ENCODE measurements around the gene IL1B. TPM values are rescaled to one million over a fixed set of nuclear protein-coding genes. Genes with fewer than 3 reads are reported as not detected.
A peak's percentile ranks its signal among the peaks of the same experiment; 100 is the strongest.

IL1B gene
- total RNA-seq, 4 donors from 2014 or later = 0.22 to 2.7 (median 0.39) TPM; not detected in 1

- 76 to 85% methylated on average over 4 of the region's 4 CpGs for WGBS, 2 donors
- DNase-seq (ENCODE audit: low spot score in 2 of 2) = no peak
- no peaks in the 10 kb centered on the region for H3K9me3 ChIP-seq
- H3K4me3 ChIP-seq = no peak overlapping the region
- no peak overlapping the region for H3K27ac ChIP-seq
- no peak for TF ChIP-seq POLR2A (IDR thresholded peaks at IDR 0.05)
- TF ChIP-seq CTCF (IDR thresholded peaks at IDR 0.05) = no peak
- TF ChIP-seq EP300 (IDR thresholded peaks at IDR 0.05) = no peak
- no peaks in the 10 kb centered on the region for H3K36me3 ChIP-seq
- H3K4me1 ChIP-seq = no peaks in the 10 kb centered on the region
- no peaks in the 10 kb centered on the region for H3K27me3 ChIP-seq
Observed at GRCh38 chr2:112876971-112877361, 40.4 kb upstream of the IL1B start.

- WGBS, 2 donors = 92 to 95% methylated on average over 3 of the region's 3 CpGs
- Histone ChIP-seq H3K36me3 (no peaks in the 10 kb centered on the region), H3K4me1 (no peaks in the 10 kb centered on the region), H3K9me3 (no peaks in the 10 kb centered on the region), H3K27ac (no peak overlapping the region), H3K27me3 (no peaks in the 10 kb centered on the region), H3K4me3 (no peak overlapping the region)
- TF ChIP-seq CTCF (IDR thresholded peaks at IDR 0.05) (no peak), POLR2A (IDR thresholded peaks at IDR 0.05) (no peak), EP300 (IDR thresholded peaks at IDR 0.05) (no peak)
- DNase-seq (ENCODE audit: low spot score in 2 of 2) = no peak
Observed at GRCh38 chr2:112876257-112876970, 39.8 kb upstream of the IL1B start.

- Histone ChIP-seq H3K27ac (no peak overlapping the region), H3K27me3 (no peaks in the 10 kb centered on the region), H3K36me3 (no peaks in the 10 kb centered on the region), H3K4me3 (no peak overlapping the region), H3K4me1 (peaks cover 0 to 6% (median 0%) of the 10 kb centered on the region in 4 donors), H3K9me3 (no peaks in the 10 kb centered on the region)
- DNase-seq (ENCODE audit: low spot score in 2 of 2) = no peak
- WGBS, 2 donors = 59 to 66% methylated on average over 9 of the region's 9 CpGs
- no peak for TF ChIP-seq CTCF (IDR thresholded peaks at IDR 0.05)
- no peak for TF ChIP-seq EP300 (IDR thresholded peaks at IDR 0.05)
- no peak for TF ChIP-seq POLR2A (IDR thresholded peaks at IDR 0.05)
Observed at GRCh38 chr2:112870841-112871835, 34.6 kb upstream of the IL1B start.

- Histone ChIP-seq H3K27ac (no peak overlapping the region), H3K36me3 (no peaks in the 10 kb centered on the region), H3K4me3 (no peak overlapping the region), H3K4me1 (peaks cover 0 to 6% (median 0%) of the 10 kb centered on the region in 4 donors), H3K27me3 (no peaks in the 10 kb centered on the region), H3K9me3 (no peaks in the 10 kb centered on the region)
- TF ChIP-seq CTCF (IDR thresholded peaks at IDR 0.05) (no peak), POLR2A (IDR thresholded peaks at IDR 0.05) (no peak), EP300 (IDR thresholded peaks at IDR 0.05) (no peak)
- 32 to 39% methylated on average over 6 to 7 of the region's 7 CpGs for WGBS, 2 donors
- peak; percentile 18 to 32 for DNase-seq (ENCODE audit: low spot score in 2 of 2)
Observed at GRCh38 chr2:112869258-112869842, 32.8 kb upstream of the IL1B start.

All from tibial nerve (tissue), 4 donors.